ENCODE measurements around the gene MIF.

MIF gene

GRCh38 chr22:23868580-23868979, 25.6 kb upstream of the MIF start:
- TF ChIP-seq TAF1 (IDR thresholded peaks at IDR 0.05; ENCODE audit: borderline replicate concordance, insufficient read depth, low read length): no peak
- no peak for TF ChIP-seq FOXP2 (optimal IDR thresholded peaks at IDR 0.05; ENCODE audit: borderline replicate concordance, extremely low read depth, extremely low read length, insufficient read depth)
- no peak for TF ChIP-seq POLR2AphosphoS5 (IDR thresholded peaks at IDR 0.05; ENCODE audit: low read depth, low read length)
- no peak for TF ChIP-seq REST (IDR thresholded peaks at IDR 0.05; ENCODE audit: insufficient read depth in 1 of 2, low read depth in 2 of 2, low read length in 2 of 2)
- TF ChIP-seq SIN3A (IDR thresholded peaks at IDR 0.05; ENCODE audit: borderline replicate concordance, insufficient read depth, low read length): no peak

GRCh38 chr22:23874871-23875270, 19.3 kb upstream of the MIF start:
- TF ChIP-seq SIN3A (IDR thresholded peaks at IDR 0.05; ENCODE audit: borderline replicate concordance, insufficient read depth, low read length) (no peak), REST (IDR thresholded peaks at IDR 0.05; ENCODE audit: insufficient read depth in 1 of 2, low read depth in 2 of 2, low read length in 2 of 2) (no peak), TAF1 (IDR thresholded peaks at IDR 0.05; ENCODE audit: borderline replicate concordance, insufficient read depth, low read length) (no peak), FOXP2 (optimal IDR thresholded peaks at IDR 0.05; ENCODE audit: borderline replicate concordance, extremely low read depth, extremely low read length, insufficient read depth) (no peak), POLR2AphosphoS5 (IDR thresholded peaks at IDR 0.05; ENCODE audit: low read depth, low read length) (no peak)

DNA sequence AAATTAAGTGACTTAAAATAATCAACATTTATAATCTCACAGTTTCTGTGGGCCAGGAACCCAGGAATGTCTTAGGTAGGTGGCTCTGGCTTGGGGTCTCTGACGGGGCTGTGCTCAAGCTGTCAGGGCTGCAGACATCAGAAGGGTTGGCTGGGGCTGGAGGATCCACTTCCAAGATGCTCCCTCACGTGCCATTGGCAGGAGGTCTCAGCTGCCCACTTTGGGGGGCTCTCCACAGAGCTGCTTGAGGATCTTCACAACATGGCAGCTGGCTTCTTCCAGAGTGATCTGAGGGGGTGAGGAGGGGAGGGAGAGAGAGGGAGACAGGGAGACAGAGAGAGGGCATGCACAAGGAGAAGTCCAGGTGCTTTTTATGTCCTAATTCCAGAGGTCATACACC, 18.4 kb upstream of the MIF start:
- TF ChIP-seq FOXP2 (optimal IDR thresholded peaks at IDR 0.05; ENCODE audit: borderline replicate concordance, extremely low read depth, extremely low read length, insufficient read depth) (no peak), SIN3A (IDR thresholded peaks at IDR 0.05; ENCODE audit: borderline replicate concordance, insufficient read depth, low read length) (no peak), TAF1 (IDR thresholded peaks at IDR 0.05; ENCODE audit: borderline replicate concordance, insufficient read depth, low read length) (no peak), POLR2AphosphoS5 (IDR thresholded peaks at IDR 0.05; ENCODE audit: low read depth, low read length) (no peak), REST (IDR thresholded peaks at IDR 0.05; ENCODE audit: insufficient read depth in 1 of 2, low read depth in 2 of 2, low read length in 2 of 2) (no peak)

DNA sequence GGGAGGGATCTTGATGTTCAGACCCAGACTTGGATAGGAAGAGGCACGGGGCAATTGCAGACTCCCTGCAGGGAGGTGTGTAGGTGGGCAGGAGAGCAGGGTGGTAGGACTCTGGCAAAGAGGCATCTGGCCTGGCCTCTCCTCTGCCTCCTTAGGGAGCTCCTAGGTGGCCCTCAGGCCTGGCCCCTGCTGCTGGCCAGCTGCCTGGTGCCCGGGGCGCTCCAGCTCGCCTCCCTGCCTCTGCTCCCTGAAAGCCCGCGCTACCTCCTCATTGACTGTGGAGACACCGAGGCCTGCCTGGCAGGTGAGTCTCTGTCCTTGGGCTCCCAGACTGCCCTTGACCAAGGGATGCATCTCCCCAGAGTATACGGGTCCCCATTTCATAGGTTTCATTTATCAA, 16.6 kb upstream of the MIF start:
- no peak for TF ChIP-seq FOXP2 (optimal IDR thresholded peaks at IDR 0.05; ENCODE audit: borderline replicate concordance, extremely low read depth, extremely low read length, insufficient read depth)
- no peak for TF ChIP-seq POLR2AphosphoS5 (IDR thresholded peaks at IDR 0.05; ENCODE audit: low read depth, low read length)
- no peak for TF ChIP-seq SIN3A (IDR thresholded peaks at IDR 0.05; ENCODE audit: borderline replicate concordance, insufficient read depth, low read length)
- TF ChIP-seq TAF1 (IDR thresholded peaks at IDR 0.05; ENCODE audit: borderline replicate concordance, insufficient read depth, low read length): no peak
- TF ChIP-seq REST (IDR thresholded peaks at IDR 0.05; ENCODE audit: insufficient read depth in 1 of 2, low read depth in 2 of 2, low read length in 2 of 2): no peak

DNA sequence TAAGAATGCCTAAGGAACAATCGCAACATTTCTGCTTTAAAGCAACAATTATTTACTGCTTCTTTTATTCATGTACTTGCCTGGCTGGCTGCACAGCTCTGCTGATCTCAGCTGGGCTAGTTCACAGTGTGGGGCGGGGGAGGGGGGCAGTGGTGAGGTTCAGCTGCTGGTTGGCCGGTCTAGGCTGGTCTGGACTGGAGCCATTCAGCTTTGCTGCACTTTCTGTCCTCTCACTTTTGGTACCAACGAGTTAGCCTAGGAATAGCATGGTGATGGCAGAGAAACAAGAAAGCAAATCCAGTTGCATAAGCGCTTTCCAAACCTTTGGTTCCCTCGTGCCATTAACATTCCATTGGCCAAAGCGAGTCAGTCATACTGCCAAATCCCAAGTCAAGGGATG, 16.0 kb upstream of the MIF start:
- no peak for TF ChIP-seq SIN3A (IDR thresholded peaks at IDR 0.05; ENCODE audit: borderline replicate concordance, insufficient read depth, low read length)
- TF ChIP-seq FOXP2 (optimal IDR thresholded peaks at IDR 0.05; ENCODE audit: borderline replicate concordance, extremely low read depth, extremely low read length, insufficient read depth): no peak
- TF ChIP-seq POLR2AphosphoS5 (IDR thresholded peaks at IDR 0.05; ENCODE audit: low read depth, low read length): no peak
- no peak for TF ChIP-seq TAF1 (IDR thresholded peaks at IDR 0.05; ENCODE audit: borderline replicate concordance, insufficient read depth, low read length)
- no peak for TF ChIP-seq REST (IDR thresholded peaks at IDR 0.05; ENCODE audit: insufficient read depth in 1 of 2, low read depth in 2 of 2, low read length in 2 of 2)
